B cell (primary cell): ENCODE results near the gene PTMA. TPM values are rescaled to one million over a fixed set of nuclear protein-coding genes. Genes with fewer than 3 reads are reported as not detected.

ENCODE experiments used
- ATAC-seq: fragments of 200-7000 bp; cut with Tn5 transposase; one replicate; pipeline ENCODE4 v1.10.0; 2021; ENCODE audit warnings: low read depth, mild to moderate bottlenecking, moderate number of reproducible peaks, moderate library complexity
- CTCF ChIA-PET: fragments of 350-600 bp; sonication (Branson Sonifier 250); formaldehyde crosslinking; loops from one replicate; lab custom pipeline; 2021; ENCODE audit warnings: antibody characterized with exemption, inconsistent platforms; lab: Charles Lee
- POLR2A ChIA-PET: fragments of 350-600 bp; sonication (Branson Sonifier 250); formaldehyde crosslinking; loops from one replicate; lab custom pipeline; 2021; ENCODE audit warnings: antibody characterized with exemption; lab: Charles Lee
- DNase-seq: peaks from one replicate; pipeline ENCODE4 v3.0.0; 2013
- H2AFZ ChIP-seq: 2 replicates; pipeline ENCODE4 v1.6.1; 2012; ENCODE audit warnings: mild to moderate bottlenecking, low read depth, low read length; ENCODE audit not compliant: insufficient read depth, poor library complexity, severe bottlenecking
- H3K27ac ChIP-seq, 2 donors: 1 replicate in 1 of 2; 2 replicates in 1 of 2; pipeline ENCODE4 v1.5.1; 2012 to 2013; ENCODE audit warnings: low read length in 2 of 2, mild to moderate bottlenecking in 2 of 2, moderate library complexity in 1 of 2
- H3K27me3 ChIP-seq, 4 experiments: fragments of 200-600 bp in 1 of 4; sonication (generic) in 1 of 4; replicated peaks in 1 of 4; 1 replicate in 2 of 4; 2 replicates in 2 of 4; pipeline versions ENCODE4 v1.6.1 to v1.7.0; 2013 to 2016; ENCODE audit warnings: low read length in 3 of 4, mild to moderate bottlenecking in 2 of 4, mixed read lengths in 1 of 4, moderate library complexity in 1 of 4; ENCODE audit not compliant: insufficient read depth in 4 of 4, control insufficient read depth in 3 of 4; ENCODE audit errors: control extremely low read depth in 1 of 4
- H3K36me3 ChIP-seq, 2 experiments: replicated peaks in 1 of 2; 1 replicate in 1 of 2; 2 replicates in 1 of 2; pipeline versions ENCODE4 v1.6.1 to v1.7.1; 2013; ENCODE audit warnings: low read length in 1 of 2; ENCODE audit not compliant: insufficient read depth in 2 of 2, control insufficient read depth in 1 of 2; ENCODE audit errors: control extremely low read depth in 1 of 2, extremely low read depth in 1 of 2
- H3K4me1 ChIP-seq, 2 donors: fragments of 200-600 bp in 1 of 2; sonication (generic) in 1 of 2; 1 replicate in 1 of 2; 2 replicates in 1 of 2; pipeline versions ENCODE4 v1.5.1 to v1.6.1; 2013 to 2017; ENCODE audit warnings: low read length in 2 of 2; ENCODE audit not compliant: control insufficient read depth in 2 of 2, insufficient read depth in 2 of 2
- H3K4me2 ChIP-seq: replicated peaks from 2 replicates; pipeline ENCODE3; 2012; ENCODE audit warnings: mild to moderate bottlenecking, low read depth, low read length; ENCODE audit not compliant: poor library complexity, severe bottlenecking
- H3K4me3 ChIP-seq, 5 experiments: fragments of 200-600 bp in 1 of 5; sonication (generic) in 1 of 5; 1 replicate in 3 of 5; 2 replicates in 2 of 5; pipeline versions ENCODE4 v1.5.1 to v1.7.0; 2011 to 2016; ENCODE audit warnings: low read length in 4 of 5, mild to moderate bottlenecking in 4 of 5, low read depth in 2 of 5, control low read depth in 1 of 5, moderate library complexity in 1 of 5; ENCODE audit not compliant: insufficient read depth in 1 of 5; ENCODE audit errors: control extremely low read depth in 1 of 5, extremely low read depth in 1 of 5
- H3K79me2 ChIP-seq: fragments of 200-600 bp; sonication (generic); one replicate; pipeline ENCODE4 v1.6.0; 2016; ENCODE audit warnings: low read length; ENCODE audit not compliant: control insufficient read depth, insufficient read depth
- H3K9ac ChIP-seq: fragments of 200-600 bp; sonication (generic); 2 replicates; pipeline ENCODE4 v1.6.1; 2017; ENCODE audit warnings: mild to moderate bottlenecking, low read length, moderate library complexity
- H3K9me3 ChIP-seq, 3 donors: one replicate each; pipeline versions ENCODE4 v1.6.1 to v1.7.1; 2013; ENCODE audit warnings: low read length in 2 of 3; ENCODE audit not compliant: control insufficient read depth in 2 of 3, insufficient read depth in 1 of 3; ENCODE audit errors: control extremely low read depth in 1 of 3
- H4K20me1 ChIP-seq: 2 replicates; pipeline ENCODE4 v1.6.0; 2012; ENCODE audit warnings: mild to moderate bottlenecking, low read length; ENCODE audit not compliant: insufficient read depth, control insufficient read depth, poor library complexity, severe bottlenecking
- H3K27ac Mint-ChIP-seq: one replicate; pipeline ENCODE4 v1.8.0; 2021; ENCODE audit warnings: mixed read lengths
- H3K27me3 Mint-ChIP-seq: one replicate; pipeline ENCODE4 v1.8.0; 2021; ENCODE audit warnings: mixed read lengths
- H3K4me1 Mint-ChIP-seq: one replicate; pipeline ENCODE4 v1.8.0; 2021; ENCODE audit warnings: mixed read lengths
- H3K4me3 Mint-ChIP-seq: one replicate; pipeline ENCODE4 v1.8.0; 2021; ENCODE audit warnings: mixed read lengths
- H3K9me3 Mint-ChIP-seq: one replicate; pipeline ENCODE4 v1.8.0; 2022; ENCODE audit warnings: mixed read lengths; ENCODE audit not compliant: insufficient read depth
- EZH2 ChIP-seq: IDR thresholded peaks from 2 replicates; pipeline ENCODE4 v1.6.1; 2012; ENCODE audit warnings: borderline replicate concordance, low read depth, mild to moderate bottlenecking, moderate library complexity, low read length; ENCODE audit not compliant: insufficient read depth, poor library complexity, severe bottlenecking
- WGBS: methylation state at CpG from one replicate; pipeline ENCODE4 v1.1.5; 2013; ENCODE audit warnings: missing lambda C conversion rate; ENCODE audit not compliant: insufficient coverage; 5-methylcytosine and 5-hydroxymethylcytosine counted together
- intact Hi-C: fragments of 100-400 bp; cut with micrococcal nuclease; formaldehyde crosslinking; loops from one replicate; pipeline ENCODE4 v1.10.0; 2022
- polyA plus RNA-seq: library from polyadenylated mRNA; depleted of rRNA; stranded (reverse); fragments of >200 nt; gene quantifications from 2 replicates; pipeline ENCODE4 v1.2.3, GENCODE V29; 2012
- total RNA-seq, 2 donors: library from RNA; stranded (reverse); fragments of 120-200 nt in 1 of 2; gene quantifications; 1 replicate in 1 of 2; 2 replicates in 1 of 2; pipeline versions ENCODE4 v1.2.3 to v1.2.4, GENCODE V29; 2013 to 2022
- TF ChIP-seq, protein P1 (sequence below): fragments of 200-600 bp; IDR thresholded peaks from one replicate; pipeline ENCODE4 v1.8.0; 2022; ENCODE audit warnings: antibody characterized with exemption, mild to moderate bottlenecking

The PTMA gene
- total and polyA plus RNA-seq, 2 donors (not counting 1 experiment from before 2014, with no cell fraction given) = 713 to 2,282 TPM

DNA sequence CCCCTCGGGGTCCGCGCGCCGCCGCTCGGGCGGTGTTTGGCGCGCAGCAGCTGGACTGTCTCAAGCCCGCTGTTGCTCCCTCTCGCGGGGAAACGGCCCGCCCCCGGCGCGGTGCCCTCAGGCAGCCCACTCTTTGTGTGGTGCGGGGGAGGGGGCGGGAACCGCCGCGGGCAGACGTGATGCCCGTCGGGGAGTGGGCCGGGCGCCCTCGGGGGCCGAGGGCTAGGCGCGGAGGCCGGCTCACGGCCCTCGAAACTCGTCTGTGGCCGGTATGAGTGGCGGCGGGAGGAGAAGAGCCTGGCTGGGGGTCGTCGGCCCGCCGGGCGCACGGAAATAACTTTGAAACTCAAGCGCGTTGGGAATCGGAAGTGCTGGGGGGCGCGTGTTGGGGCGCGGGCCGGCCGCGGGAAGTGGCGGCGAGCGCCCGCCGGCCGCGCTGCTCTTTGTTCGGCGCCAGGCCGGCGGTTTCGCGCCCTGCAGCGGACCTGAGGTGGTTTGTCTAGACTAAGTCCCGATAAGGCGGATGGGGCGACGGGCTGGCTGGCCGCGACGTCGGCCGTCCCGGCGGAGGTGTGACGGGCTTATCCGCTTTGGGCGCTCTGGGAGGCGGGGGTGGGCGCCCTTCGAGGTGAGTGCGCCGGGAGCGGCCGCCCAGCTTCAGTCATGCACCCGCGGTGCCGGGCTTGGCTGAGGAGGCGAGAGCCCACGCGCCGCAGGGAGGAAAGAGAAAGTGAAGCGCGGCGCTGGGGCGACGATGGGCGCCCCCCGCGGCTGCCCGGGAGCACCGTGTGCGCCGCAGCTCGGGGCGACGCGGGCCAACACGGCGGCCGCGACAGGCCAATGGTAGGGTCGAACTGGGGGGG is 679 bp downstream of the PTMA start:
- H3K9me3 Mint-ChIP-seq = no peaks in the 10 kb centered on the region
- Histone ChIP-seq H3K4me3 (peak overlapping the region; percentile 60 to 99 (median 98)), H3K27ac (peak overlapping the region; percentile 93 to 98), H3K27me3 (no peaks in the 10 kb centered on the region), H3K4me2 (peak overlapping the region; percentile 94), H4K20me1 (peaks cover 48% of the 10 kb centered on the region), H3K79me2 (peaks cover 69% of the 10 kb centered on the region), H3K9ac (peak overlapping the region; percentile 99), H3K4me1 (peaks cover 34 to 52% of the 10 kb centered on the region in 2 donors), H3K36me3 (peaks cover 0 to 26% of the 10 kb centered on the region in 2 experiments), H3K9me3 (no peaks in the 10 kb centered on the region), H2AFZ (no peak overlapping the region)
- H3K4me1 Mint-ChIP-seq = peaks cover 44% of the 10 kb centered on the region
- H3K27ac Mint-ChIP-seq = peak overlapping the region; percentile 100
- ChIA-PET CTCF (interaction anchor here (1.0 to 8.2 kb wide), 10 partner anchors 7 to 100 kb away, joined by 3 to 208 read pairs (median 18); no protein-coding TSS in a partner anchor), POLR2A (interaction anchor here (0.7 to 5.7 kb wide), 15 partner anchors 8 to 985 kb away, joined by 3 to 345 read pairs (median 5); partner anchors contain the start of genes COPS7B and NCL)
- H3K4me3 Mint-ChIP-seq = peak overlapping the region; percentile 99
- WGBS = under 1% methylated on average over 118 of the region's 118 CpGs
- intact Hi-C loops = loop anchor here (1.0 kb wide), 3 partner anchors 8 to 97 kb away; no protein-coding TSS in a partner anchor
- ATAC-seq = no peak
- TF ChIP-seq, protein P1, sequence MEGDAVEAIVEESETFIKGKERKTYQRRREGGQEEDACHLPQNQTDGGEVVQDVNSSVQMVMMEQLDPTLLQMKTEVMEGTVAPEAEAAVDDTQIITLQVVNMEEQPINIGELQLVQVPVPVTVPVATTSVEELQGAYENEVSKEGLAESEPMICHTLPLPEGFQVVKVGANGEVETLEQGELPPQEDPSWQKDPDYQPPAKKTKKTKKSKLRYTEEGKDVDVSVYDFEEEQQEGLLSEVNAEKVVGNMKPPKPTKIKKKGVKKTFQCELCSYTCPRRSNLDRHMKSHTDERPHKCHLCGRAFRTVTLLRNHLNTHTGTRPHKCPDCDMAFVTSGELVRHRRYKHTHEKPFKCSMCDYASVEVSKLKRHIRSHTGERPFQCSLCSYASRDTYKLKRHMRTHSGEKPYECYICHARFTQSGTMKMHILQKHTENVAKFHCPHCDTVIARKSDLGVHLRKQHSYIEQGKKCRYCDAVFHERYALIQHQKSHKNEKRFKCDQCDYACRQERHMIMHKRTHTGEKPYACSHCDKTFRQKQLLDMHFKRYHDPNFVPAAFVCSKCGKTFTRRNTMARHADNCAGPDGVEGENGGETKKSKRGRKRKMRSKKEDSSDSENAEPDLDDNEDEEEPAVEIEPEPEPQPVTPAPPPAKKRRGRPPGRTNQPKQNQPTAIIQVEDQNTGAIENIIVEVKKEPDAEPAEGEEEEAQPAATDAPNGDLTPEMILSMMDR = no peak
- no peak for TF ChIP-seq EZH2
- peak; percentile 81 for DNase-seq
- H3K27me3 Mint-ChIP-seq = no peaks in the 10 kb centered on the region
